Lower leg skin (tissue), 3 donors: ENCODE results near the gene TP73.

ENCODE experiments used
- POLR2A ChIP-seq, 2 donors: fragments of 450-650 bp; IDR thresholded peaks; one replicate each; pipeline ENCODE4 v1.6.1; 2016 to 2017; ENCODE audit warnings: antibody characterized with exemption in 2 of 2, mild to moderate bottlenecking in 1 of 2, moderate library complexity in 1 of 2
- TF ChIP-seq, protein P1 (sequence below), 3 donors: fragments of 450-650 bp; IDR thresholded peaks; one replicate each; pipeline ENCODE4 v1.5.1; 2016; ENCODE audit warnings: antibody characterized with exemption in 3 of 3, mild to moderate bottlenecking in 3 of 3, moderate library complexity in 2 of 3

DNA sequence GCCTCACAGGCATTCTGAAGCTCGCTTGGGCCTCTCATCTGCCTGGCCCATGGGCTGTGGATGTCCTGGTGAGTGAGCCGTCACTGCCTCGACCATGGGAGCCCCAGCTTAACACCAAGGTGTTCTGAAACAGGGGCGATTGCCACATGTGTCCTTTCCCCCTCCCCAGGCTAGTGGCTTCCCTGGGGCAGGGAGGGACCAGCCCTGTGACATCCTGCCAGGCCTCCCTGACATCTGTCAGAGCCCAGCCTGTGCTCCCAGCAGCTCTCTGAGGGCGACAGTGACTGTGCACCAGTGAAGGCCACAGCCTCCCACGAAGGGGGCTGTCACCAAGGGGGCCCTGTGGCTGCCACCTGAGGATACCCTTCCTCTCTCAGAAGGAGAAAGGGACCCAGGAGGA, 64.0 kb downstream of the TP73 start:
- TF ChIP-seq POLR2A (IDR thresholded peaks at IDR 0.05) = no peak
- TF ChIP-seq, protein P1, sequence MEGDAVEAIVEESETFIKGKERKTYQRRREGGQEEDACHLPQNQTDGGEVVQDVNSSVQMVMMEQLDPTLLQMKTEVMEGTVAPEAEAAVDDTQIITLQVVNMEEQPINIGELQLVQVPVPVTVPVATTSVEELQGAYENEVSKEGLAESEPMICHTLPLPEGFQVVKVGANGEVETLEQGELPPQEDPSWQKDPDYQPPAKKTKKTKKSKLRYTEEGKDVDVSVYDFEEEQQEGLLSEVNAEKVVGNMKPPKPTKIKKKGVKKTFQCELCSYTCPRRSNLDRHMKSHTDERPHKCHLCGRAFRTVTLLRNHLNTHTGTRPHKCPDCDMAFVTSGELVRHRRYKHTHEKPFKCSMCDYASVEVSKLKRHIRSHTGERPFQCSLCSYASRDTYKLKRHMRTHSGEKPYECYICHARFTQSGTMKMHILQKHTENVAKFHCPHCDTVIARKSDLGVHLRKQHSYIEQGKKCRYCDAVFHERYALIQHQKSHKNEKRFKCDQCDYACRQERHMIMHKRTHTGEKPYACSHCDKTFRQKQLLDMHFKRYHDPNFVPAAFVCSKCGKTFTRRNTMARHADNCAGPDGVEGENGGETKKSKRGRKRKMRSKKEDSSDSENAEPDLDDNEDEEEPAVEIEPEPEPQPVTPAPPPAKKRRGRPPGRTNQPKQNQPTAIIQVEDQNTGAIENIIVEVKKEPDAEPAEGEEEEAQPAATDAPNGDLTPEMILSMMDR (IDR thresholded peaks at IDR 0.05) = no peak
